Measurements from ENCODE around the gene GRIK2. TPM values are rescaled to one million over a fixed set of nuclear protein-coding genes. Genes with fewer than 3 reads are reported as not detected.

Gene GRIK2
- total RNA-seq, 1 donor from 2014 or later = 0.86 TPM

- DNase-seq (ENCODE audit: low read depth) = no peak
- H3K4me3 ChIP-seq (ENCODE audit: low read depth, low read length) = no peak overlapping the region
- TF ChIP-seq CTCF (conservative IDR thresholded peaks at IDR 0.05; ENCODE audit: low read depth, low read length) = no peak
Measured at GRCh38 chr6:101597693-101598092, 204.2 kb downstream of the GRIK2 start.

- no peak for TF ChIP-seq CTCF (conservative IDR thresholded peaks at IDR 0.05; ENCODE audit: low read depth, low read length)
- no peak overlapping the region for H3K4me3 ChIP-seq (ENCODE audit: low read depth, low read length)
- DNase-seq (ENCODE audit: low read depth) = no peak
Measured at GRCh38 chr6:101605426-101605825, 211.9 kb downstream of the GRIK2 start.

GRCh38 chr6:101605874-101606273, 212.4 kb downstream of the GRIK2 start:
- TF ChIP-seq CTCF (conservative IDR thresholded peaks at IDR 0.05; ENCODE audit: low read depth, low read length) = no peak
- no peak overlapping the region for H3K4me3 ChIP-seq (ENCODE audit: low read depth, low read length)
- DNase-seq (ENCODE audit: low read depth) = no peak

GRCh38 chr6:101607111-101607690, 213.7 kb downstream of the GRIK2 start:
- DNase-seq (ENCODE audit: low read depth) = no peak
- H3K4me3 ChIP-seq (ENCODE audit: low read depth, low read length) = no peak overlapping the region
- TF ChIP-seq CTCF (conservative IDR thresholded peaks at IDR 0.05; ENCODE audit: low read depth, low read length) = no peak

- DNase-seq (ENCODE audit: low read depth) = no peak
- no peak for TF ChIP-seq CTCF (conservative IDR thresholded peaks at IDR 0.05; ENCODE audit: low read depth, low read length)
- H3K4me3 ChIP-seq (ENCODE audit: low read depth, low read length) = no peak overlapping the region
Measured at GRCh38 chr6:101608703-101609102, 215.2 kb downstream of the GRIK2 start.

- no peak overlapping the region for H3K4me3 ChIP-seq (ENCODE audit: low read depth, low read length)
- no peak for TF ChIP-seq CTCF (conservative IDR thresholded peaks at IDR 0.05; ENCODE audit: low read depth, low read length)
- no peak for DNase-seq (ENCODE audit: low read depth)
Measured at GRCh38 chr6:101613556-101613955, 220.0 kb downstream of the GRIK2 start.

GRCh38 chr6:101614774-101615173, 221.3 kb downstream of the GRIK2 start:
- no peak for TF ChIP-seq CTCF (conservative IDR thresholded peaks at IDR 0.05; ENCODE audit: low read depth, low read length)
- no peak overlapping the region for H3K4me3 ChIP-seq (ENCODE audit: low read depth, low read length)
- DNase-seq (ENCODE audit: low read depth) = peak; percentile 93

Data from epithelial cell of proximal tubule (primary cell).